ENCODE measurements around the gene OSBPL9.

- TF ChIP-seq CTCF (IDR thresholded peaks at IDR 0.05) (no peak), POLR2A (IDR thresholded peaks at IDR 0.05) (no peak), POLR2AphosphoS5 (IDR thresholded peaks at IDR 0.05) (no peak)
Measured at GRCh38 chr1:51741121-51741681, 124.3 kb downstream of the OSBPL9 start.
